ENCODE results near the gene DOK7. TPM values are rescaled to one million over a fixed set of nuclear protein-coding genes. Genes with fewer than 3 reads are reported as not detected.

The DOK7 gene
- total and polyA plus RNA-seq, 4 donors = 0.13 to 0.84 (median 0.46) TPM

- Histone ChIP-seq H3K27me3 (ENCODE audit: control insufficient read depth in 4 of 4, insufficient read depth in 4 of 4, low read length in 3 of 4) (no peaks in the 10 kb centered on the region), H3K4me3 (ENCODE audit: low read depth in 1 of 3, low read length in 3 of 3) (no peak overlapping the region), H3K36me3 (ENCODE audit: control insufficient read depth in 4 of 4, insufficient read depth in 3 of 4, low read depth in 1 of 4, low read length in 3 of 4) (peaks cover 3 to 13% (median 6%) of the 10 kb centered on the region in 4 donors), H3K9me3 (ENCODE audit: control insufficient read depth in 4 of 4, low read length in 3 of 4) (no peaks in the 10 kb centered on the region), H3K9ac (ENCODE audit: low read depth in 1 of 2, low read length in 2 of 2) (no peak overlapping the region), H3K27ac (ENCODE audit: low read depth in 1 of 2, low read length in 2 of 2) (no peak overlapping the region), H3K4me1 (ENCODE audit: control insufficient read depth in 4 of 4, insufficient read depth in 4 of 4, low read length in 3 of 4) (peaks cover 0 to 3% (median 0%) of the 10 kb centered on the region in 4 donors)
- whole genome bisulfite sequencing = 91% methylated on average over 19 of the region's 19 CpGs
- TF ChIP-seq RAD21 (IDR thresholded peaks at IDR 0.05) = no peak
- DNase-seq (ENCODE audit: low spot score) = no peak
Observed at GRCh38 chr4:3501825-3502425, 38.8 kb downstream of the DOK7 start.

GRCh38 chr4:3502941-3503936, 40.1 kb downstream of the DOK7 start:
- Histone ChIP-seq H3K27me3 (ENCODE audit: control insufficient read depth in 4 of 4, insufficient read depth in 4 of 4, low read length in 3 of 4) (no peaks in the 10 kb centered on the region), H3K4me3 (ENCODE audit: low read depth in 1 of 3, low read length in 3 of 3) (no peak overlapping the region), H3K9ac (ENCODE audit: low read depth in 1 of 2, low read length in 2 of 2) (no peak overlapping the region), H3K27ac (ENCODE audit: low read depth in 1 of 2, low read length in 2 of 2) (no peak overlapping the region), H3K4me1 (ENCODE audit: control insufficient read depth in 4 of 4, insufficient read depth in 4 of 4, low read length in 3 of 4) (peaks cover 0 to 3% (median 0%) of the 10 kb centered on the region in 4 donors), H3K9me3 (ENCODE audit: control insufficient read depth in 4 of 4, low read length in 3 of 4) (no peaks in the 10 kb centered on the region), H3K36me3 (ENCODE audit: control insufficient read depth in 4 of 4, insufficient read depth in 3 of 4, low read depth in 1 of 4, low read length in 3 of 4) (peaks cover 3 to 14% (median 9%) of the 10 kb centered on the region in 4 donors)
- no peak for DNase-seq (ENCODE audit: low spot score)
- TF ChIP-seq HNF4A (conservative IDR thresholded peaks at IDR 0.05) (no peak), ATF3 (IDR thresholded peaks at IDR 0.05) (no peak), NR2F2 (IDR thresholded peaks at IDR 0.05) (no peak), REST (IDR thresholded peaks at IDR 0.05) (no peak), TAF1 (conservative IDR thresholded peaks at IDR 0.05) (no peak), RXRA (IDR thresholded peaks at IDR 0.05) (no peak), FOXA2 (IDR thresholded peaks at IDR 0.05) (no peak), JUND (IDR thresholded peaks at IDR 0.05) (no peak), ZBTB33 (IDR thresholded peaks at IDR 0.05) (no peak), HNF4G (IDR thresholded peaks at IDR 0.05) (no peak), EGR1 (IDR thresholded peaks at IDR 0.05; ENCODE audit: low read depth in 2 of 2) (no peak), CTCF (IDR thresholded peaks at IDR 0.05; ENCODE audit: low read depth, low read length, missing input control) (no peak)
- 87% methylated on average over 39 of the region's 39 CpGs for WGBS
